ENCODE measurements around the gene METTL25B. TPM values are rescaled to one million over a fixed set of nuclear protein-coding genes. Genes with fewer than 3 reads are reported as not detected.

METTL25B gene
- total and polyA plus RNA-seq, 2 of the 13 experiments (the other 11 are each of a cell fraction or from before 2014, with no cell fraction given): 11.9 to 24.0 TPM

DNA sequence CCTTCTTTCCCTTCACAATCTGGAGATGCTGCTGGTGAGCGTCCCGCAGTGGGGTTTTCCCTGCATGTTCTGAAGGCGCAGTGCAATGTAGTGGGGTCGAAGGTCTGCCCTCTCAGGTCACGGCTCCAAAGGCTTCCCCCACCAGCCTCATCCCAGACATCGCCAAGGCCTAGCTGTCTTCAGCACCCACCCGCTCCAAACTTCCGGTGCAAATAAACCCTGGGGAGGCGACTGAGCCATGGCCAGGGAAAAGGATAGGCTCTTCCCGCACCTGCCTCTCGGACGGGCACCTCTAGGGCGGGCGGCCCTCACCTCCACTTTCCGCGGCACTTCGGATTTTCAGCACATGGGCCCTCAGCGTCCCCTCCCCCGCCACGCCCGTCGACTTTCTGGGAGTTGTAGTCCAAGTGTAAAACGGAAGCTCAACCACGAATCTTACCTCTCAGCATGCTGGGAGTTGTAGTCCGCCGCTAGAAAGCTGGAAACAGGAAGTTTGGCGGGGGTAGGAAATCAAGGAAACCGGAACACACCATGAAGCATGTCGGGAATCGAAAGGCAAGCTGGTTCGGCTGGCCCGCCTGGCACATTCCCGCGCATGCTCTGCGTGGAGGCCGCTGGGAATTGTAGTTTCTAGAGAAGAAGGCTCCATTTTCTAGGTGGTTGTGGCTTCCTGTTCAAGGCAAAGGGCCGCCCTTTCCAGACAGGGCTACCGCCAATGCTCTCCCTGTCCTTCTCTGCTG, 12.6 kb downstream of the METTL25B start, which contains the start of gene MRPL24 (continued):
- TF ChIP-seq, protein P1, sequence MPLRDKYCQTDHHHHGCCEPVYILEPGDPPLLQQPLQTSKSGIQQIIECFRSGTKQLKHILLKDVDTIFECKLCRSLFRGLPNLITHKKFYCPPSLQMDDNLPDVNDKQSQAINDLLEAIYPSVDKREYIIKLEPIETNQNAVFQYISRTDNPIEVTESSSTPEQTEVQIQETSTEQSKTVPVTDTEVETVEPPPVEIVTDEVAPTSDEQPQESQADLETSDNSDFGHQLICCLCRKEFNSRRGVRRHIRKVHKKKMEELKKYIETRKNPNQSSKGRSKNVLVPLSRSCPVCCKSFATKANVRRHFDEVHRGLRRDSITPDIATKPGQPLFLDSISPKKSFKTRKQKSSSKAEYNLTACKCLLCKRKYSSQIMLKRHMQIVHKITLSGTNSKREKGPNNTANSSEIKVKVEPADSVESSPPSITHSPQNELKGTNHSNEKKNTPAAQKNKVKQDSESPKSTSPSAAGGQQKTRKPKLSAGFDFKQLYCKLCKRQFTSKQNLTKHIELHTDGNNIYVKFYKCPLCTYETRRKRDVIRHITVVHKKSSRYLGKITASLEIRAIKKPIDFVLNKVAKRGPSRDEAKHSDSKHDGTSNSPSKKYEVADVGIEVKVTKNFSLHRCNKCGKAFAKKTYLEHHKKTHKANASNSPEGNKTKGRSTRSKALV (CRISPR knock-in tag; IDR thresholded peaks at IDR 0.05): 0 out of 2 replicates have a peak, but pooled peaks have one; percentile 29
- no peak for TF ChIP-seq ZSCAN9 (CRISPR knock-in tag; IDR thresholded peaks at IDR 0.05; ENCODE audit: borderline replicate concordance)
- TF ChIP-seq CBX1 (IDR thresholded peaks at IDR 0.05; ENCODE audit: low read depth): peak; percentile 63
- TF ChIP-seq ZNF343 (CRISPR knock-in tag; IDR thresholded peaks at IDR 0.05): peak; percentile 88
- no peak for TF ChIP-seq FOSL1 (CRISPR knock-in tag; IDR thresholded peaks at IDR 0.05; ENCODE audit: borderline replicate concordance)
- TF ChIP-seq ZNF678 (CRISPR knock-in tag; IDR thresholded peaks at IDR 0.05): 0 out of 2 replicates have a peak, but pooled peaks have one; percentile 61
- 0 out of 2 replicates have a peak, but pooled peaks have one; percentile 62 for TF ChIP-seq FIP1L1 (IDR thresholded peaks at IDR 0.05; ENCODE audit: borderline replicate concordance, insufficient read depth, low read depth, low read length)
- peak; percentile 86; the same call in 1 of the 2 replicates for TF ChIP-seq GTF3A (CRISPR knock-in tag; conservative IDR thresholded peaks at IDR 0.05)
- TF ChIP-seq, protein P2, sequence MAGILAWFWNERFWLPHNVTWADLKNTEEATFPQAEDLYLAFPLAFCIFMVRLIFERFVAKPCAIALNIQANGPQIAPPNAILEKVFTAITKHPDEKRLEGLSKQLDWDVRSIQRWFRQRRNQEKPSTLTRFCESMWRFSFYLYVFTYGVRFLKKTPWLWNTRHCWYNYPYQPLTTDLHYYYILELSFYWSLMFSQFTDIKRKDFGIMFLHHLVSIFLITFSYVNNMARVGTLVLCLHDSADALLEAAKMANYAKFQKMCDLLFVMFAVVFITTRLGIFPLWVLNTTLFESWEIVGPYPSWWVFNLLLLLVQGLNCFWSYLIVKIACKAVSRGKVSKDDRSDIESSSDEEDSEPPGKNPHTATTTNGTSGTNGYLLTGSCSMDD (CRISPR knock-in tag; IDR thresholded peaks at IDR 0.05): no peak
- TF ChIP-seq PHF20 (CRISPR knock-in tag; IDR thresholded peaks at IDR 0.05): peak; percentile 89
- no peak for TF ChIP-seq PPARG (CRISPR knock-in tag; conservative IDR thresholded peaks at IDR 0.05)
- TF ChIP-seq TARDBP (CRISPR knock-in tag; IDR thresholded peaks at IDR 0.05): peak; percentile 94
- peak; percentile 99 for TF ChIP-seq IRF2 (CRISPR knock-in tag; IDR thresholded peaks at IDR 0.05)
- TF ChIP-seq ASH2L (IDR thresholded peaks at IDR 0.05; ENCODE audit: insufficient read length, low read depth, low read length): peak; percentile 85
- TF ChIP-seq, protein P3, sequence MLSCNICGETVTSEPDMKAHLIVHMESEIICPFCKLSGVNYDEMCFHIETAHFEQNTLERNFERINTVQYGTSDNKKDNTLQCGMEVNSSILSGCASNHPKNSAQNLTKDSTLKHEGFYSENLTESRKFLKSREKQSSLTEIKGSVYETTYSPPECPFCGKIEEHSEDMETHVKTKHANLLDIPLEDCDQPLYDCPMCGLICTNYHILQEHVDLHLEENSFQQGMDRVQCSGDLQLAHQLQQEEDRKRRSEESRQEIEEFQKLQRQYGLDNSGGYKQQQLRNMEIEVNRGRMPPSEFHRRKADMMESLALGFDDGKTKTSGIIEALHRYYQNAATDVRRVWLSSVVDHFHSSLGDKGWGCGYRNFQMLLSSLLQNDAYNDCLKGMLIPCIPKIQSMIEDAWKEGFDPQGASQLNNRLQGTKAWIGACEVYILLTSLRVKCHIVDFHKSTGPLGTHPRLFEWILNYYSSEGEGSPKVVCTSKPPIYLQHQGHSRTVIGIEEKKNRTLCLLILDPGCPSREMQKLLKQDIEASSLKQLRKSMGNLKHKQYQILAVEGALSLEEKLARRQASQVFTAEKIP (CRISPR knock-in tag; IDR thresholded peaks at IDR 0.05; ENCODE audit: borderline replicate concordance): no peak
- no peak; the same call in 1 of the 2 replicates for TF ChIP-seq ZFP41 (CRISPR knock-in tag; IDR thresholded peaks at IDR 0.05; ENCODE audit: borderline replicate concordance)
- TF ChIP-seq SP4 (CRISPR knock-in tag; IDR thresholded peaks at IDR 0.05): peak; percentile 62
- 0 out of 2 replicates have a peak, but pooled peaks have one; percentile 29 for TF ChIP-seq STAT5B (CRISPR knock-in tag; IDR thresholded peaks at IDR 0.05)
- TF ChIP-seq, protein P4, sequence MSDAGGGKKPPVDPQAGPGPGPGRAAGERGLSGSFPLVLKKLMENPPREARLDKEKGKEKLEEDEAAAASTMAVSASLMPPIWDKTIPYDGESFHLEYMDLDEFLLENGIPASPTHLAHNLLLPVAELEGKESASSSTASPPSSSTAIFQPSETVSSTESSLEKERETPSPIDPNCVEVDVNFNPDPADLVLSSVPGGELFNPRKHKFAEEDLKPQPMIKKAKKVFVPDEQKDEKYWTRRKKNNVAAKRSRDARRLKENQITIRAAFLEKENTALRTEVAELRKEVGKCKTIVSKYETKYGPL (CRISPR knock-in tag; IDR thresholded peaks at IDR 0.05): no peak; the same call in 1 of the 2 replicates
- TF ChIP-seq RCOR2 (CRISPR knock-in tag; IDR thresholded peaks at IDR 0.05): no peak
- TF ChIP-seq ZNF143 (CRISPR knock-in tag; IDR thresholded peaks at IDR 0.05): peak; percentile 99
- TF ChIP-seq ZSCAN22 (CRISPR knock-in tag; IDR thresholded peaks at IDR 0.05): no peak
- TF ChIP-seq POGZ (CRISPR knock-in tag; IDR thresholded peaks at IDR 0.05): peak; percentile 76
- 0 out of 2 replicates have a peak, but pooled peaks have one; percentile 9 for TF ChIP-seq ZFP37 (CRISPR knock-in tag; IDR thresholded peaks at IDR 0.05; ENCODE audit: borderline replicate concordance)
- TF ChIP-seq TBL1XR1 (IDR thresholded peaks at IDR 0.05; ENCODE audit: borderline replicate concordance, low read length, partially characterized antibody): no peak
- TF ChIP-seq ZFP36L1 (CRISPR knock-in tag; IDR thresholded peaks at IDR 0.05): 0 out of 2 replicates have a peak, but pooled peaks have one; percentile 64

All from HepG2 (cell line).